IPS-15b (cell line): ENCODE data around the gene VN1R4.
"Not testable (repeated sequence)": the region's sequence is repeated elsewhere in the genome, so short reads cannot be mapped to it uniquely, and the experiment has no call there.

Experiments
- H3K27me3 ChIP-seq: one replicate; pipeline ENCODE4 v1.6.1; 2013; ENCODE audit warnings: low read length; ENCODE audit not compliant: control insufficient read depth, insufficient read depth
- H3K36me3 ChIP-seq: one replicate; pipeline ENCODE4 v1.6.1; 2013; ENCODE audit warnings: low read length; ENCODE audit not compliant: control insufficient read depth, insufficient read depth
- H3K4me1 ChIP-seq: one replicate; pipeline ENCODE4 v1.6.1; 2013; ENCODE audit warnings: mild to moderate bottlenecking, low read length; ENCODE audit not compliant: control insufficient read depth, insufficient read depth
- H3K4me3 ChIP-seq: one replicate; pipeline ENCODE4 v1.5.1; 2013; ENCODE audit warnings: low read depth, low read length
- H3K9ac ChIP-seq: one replicate; pipeline ENCODE4 v1.6.1; 2013; ENCODE audit warnings: low read depth, mild to moderate bottlenecking, low read length
- H3K9me3 ChIP-seq: one replicate; pipeline ENCODE4 v1.6.1; 2013; ENCODE audit warnings: mild to moderate bottlenecking, low read length; ENCODE audit not compliant: control insufficient read depth, insufficient read depth

The VN1R4 gene

GRCh38 chr19:53257715-53258342 is 9.7 kb downstream of the VN1R4 start, which contains the start of gene VN1R2:
TSS of gene VN1R2 (plus strand) at chr19:53258292. CDS start at chr19:53258376, 84 bp downstream.
- not testable (repeated sequence) for H3K27me3 ChIP-seq, H3K4me3 ChIP-seq, H3K9me3 ChIP-seq, H3K36me3 ChIP-seq, H3K4me1 ChIP-seq, H3K9ac ChIP-seq

GRCh38 chr19:53254411-53255341 is 12.8 kb downstream of the VN1R4 start, which contains the start of gene ZNF677:
TSS of gene ZNF677 (minus strand) at chr19:53254873. CDS start at chr19:53251550, 3,323 bp downstream.
- Histone ChIP-seq H3K9me3 (peaks cover 6% of the 10 kb centered on the region), H3K9ac (peak within 1 kb of the TSS; percentile 89), H3K27me3 (no peaks in the 10 kb centered on the region), H3K4me1 (no peaks in the 10 kb centered on the region), H3K4me3 (peak within 1 kb of the TSS; percentile 99), H3K36me3 (peaks cover 5% of the 10 kb centered on the region)

DNA sequence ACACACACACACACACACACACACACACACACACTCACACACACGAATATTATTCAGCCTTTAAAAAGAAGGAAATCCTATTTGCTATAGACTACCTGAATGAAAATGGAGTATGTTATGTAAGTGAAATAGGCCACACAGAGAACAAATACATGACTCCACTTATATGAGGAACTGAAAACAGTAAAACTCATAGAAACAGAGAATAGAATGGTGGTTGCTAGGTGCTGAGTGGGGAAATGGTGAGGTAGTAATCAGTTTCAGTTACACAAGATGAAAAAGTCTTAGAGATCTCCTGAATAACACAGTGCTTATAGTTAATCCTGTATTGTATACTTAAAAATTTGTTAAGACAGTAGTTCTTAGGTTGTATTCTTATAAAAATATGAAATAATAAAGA is 21.0 kb downstream of the VN1R4 start:
- Histone ChIP-seq H3K4me3 (no peak overlapping the region), H3K4me1 (no peaks in the 10 kb centered on the region), H3K9ac (no peak overlapping the region), H3K9me3 (peaks cover 2% of the 10 kb centered on the region), H3K27me3 (no peaks in the 10 kb centered on the region), H3K36me3 (peaks cover 25% of the 10 kb centered on the region)

DNA sequence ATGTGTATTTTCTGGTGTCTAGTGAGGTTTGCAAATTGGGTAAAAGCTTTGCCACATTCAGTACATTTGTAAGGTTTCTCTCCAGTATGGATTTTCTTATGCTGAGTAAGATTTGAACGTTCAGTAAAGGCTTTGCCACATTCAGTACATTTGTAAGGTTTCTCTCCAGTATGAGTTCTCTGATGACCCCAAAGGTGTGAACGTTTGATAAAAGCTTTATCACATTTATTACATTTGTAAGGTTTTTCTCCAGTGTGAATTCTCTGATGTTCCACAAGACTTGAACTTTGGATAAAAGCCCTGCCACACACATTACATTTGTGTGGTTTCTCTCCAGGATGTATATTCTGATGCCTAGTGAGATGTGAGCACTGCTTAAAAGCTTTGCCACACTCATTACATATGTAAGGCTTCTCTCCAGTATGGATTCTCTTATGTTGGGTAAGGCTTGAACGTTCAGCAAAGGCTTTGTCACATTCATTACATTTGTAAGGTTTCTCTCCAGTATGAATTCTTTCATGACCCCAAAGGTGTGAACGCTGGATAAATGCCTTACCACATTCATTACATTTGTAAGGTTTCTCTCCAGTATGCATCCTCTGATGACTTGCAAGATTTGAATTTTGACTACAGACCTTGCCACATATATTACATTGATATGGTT is 30.3 kb downstream of the VN1R4 start:
- no peaks in the 10 kb centered on the region for H3K27me3 ChIP-seq
- no peak overlapping the region for H3K4me3 ChIP-seq
- H3K9me3 ChIP-seq, result peaks cover 31% of the 10 kb centered on the region
- peaks cover 15% of the 10 kb centered on the region for H3K36me3 ChIP-seq
- H3K4me1 ChIP-seq, result no peaks in the 10 kb centered on the region
- no peak overlapping the region for H3K9ac ChIP-seq

- Histone ChIP-seq H3K36me3 (no peaks in the 10 kb centered on the region), H3K9ac (no peak overlapping the region), H3K4me3 (no peak overlapping the region), H3K27me3 (no peaks in the 10 kb centered on the region), H3K9me3 (no peaks in the 10 kb centered on the region), H3K4me1 (no peaks in the 10 kb centered on the region)
Observed at GRCh38 chr19:53224606-53225005, 42.9 kb downstream of the VN1R4 start.

- not testable (repeated sequence) for H3K9me3 ChIP-seq, H3K36me3 ChIP-seq, H3K4me3 ChIP-seq, H3K27me3 ChIP-seq, H3K9ac ChIP-seq, H3K4me1 ChIP-seq
Observed at GRCh38 chr19:53222716-53223115, 44.8 kb downstream of the VN1R4 start.
